ENCODE data around the gene CELA2B.
"Not testable (repeated sequence)": the region's sequence is repeated elsewhere in the genome, so short reads cannot be mapped to it uniquely, and the experiment has no call there.

DNA sequence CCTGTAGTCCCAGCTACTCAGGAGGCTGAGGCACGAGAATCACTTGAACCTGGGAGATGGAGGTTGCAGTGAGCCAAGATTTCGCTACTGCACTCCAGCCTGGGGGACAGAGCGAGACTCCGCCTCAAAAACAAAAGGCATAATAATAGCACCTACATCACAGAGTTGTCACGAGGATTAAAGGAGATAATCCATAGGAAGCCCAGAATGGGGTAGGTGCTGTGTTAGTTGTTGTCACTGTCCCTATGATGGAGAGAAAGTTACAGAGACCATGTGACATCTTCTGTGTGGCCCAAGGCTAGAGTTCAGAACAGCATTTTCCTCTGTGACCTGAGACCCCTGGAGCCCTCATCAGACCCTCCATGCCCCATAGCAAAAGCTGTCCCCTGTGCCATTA lies 12.0 kb upstream of the CELA2B start:
- TF ChIP-seq, protein P1, sequence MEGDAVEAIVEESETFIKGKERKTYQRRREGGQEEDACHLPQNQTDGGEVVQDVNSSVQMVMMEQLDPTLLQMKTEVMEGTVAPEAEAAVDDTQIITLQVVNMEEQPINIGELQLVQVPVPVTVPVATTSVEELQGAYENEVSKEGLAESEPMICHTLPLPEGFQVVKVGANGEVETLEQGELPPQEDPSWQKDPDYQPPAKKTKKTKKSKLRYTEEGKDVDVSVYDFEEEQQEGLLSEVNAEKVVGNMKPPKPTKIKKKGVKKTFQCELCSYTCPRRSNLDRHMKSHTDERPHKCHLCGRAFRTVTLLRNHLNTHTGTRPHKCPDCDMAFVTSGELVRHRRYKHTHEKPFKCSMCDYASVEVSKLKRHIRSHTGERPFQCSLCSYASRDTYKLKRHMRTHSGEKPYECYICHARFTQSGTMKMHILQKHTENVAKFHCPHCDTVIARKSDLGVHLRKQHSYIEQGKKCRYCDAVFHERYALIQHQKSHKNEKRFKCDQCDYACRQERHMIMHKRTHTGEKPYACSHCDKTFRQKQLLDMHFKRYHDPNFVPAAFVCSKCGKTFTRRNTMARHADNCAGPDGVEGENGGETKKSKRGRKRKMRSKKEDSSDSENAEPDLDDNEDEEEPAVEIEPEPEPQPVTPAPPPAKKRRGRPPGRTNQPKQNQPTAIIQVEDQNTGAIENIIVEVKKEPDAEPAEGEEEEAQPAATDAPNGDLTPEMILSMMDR (IDR thresholded peaks at IDR 0.05 in 2 of 3, conservative IDR thresholded peaks at IDR 0.05 in 1 of 3; ENCODE audit: control insufficient read depth in 2 of 3, extremely low read depth in 1 of 3, insufficient read depth in 1 of 3, low read depth in 3 of 3, low read length in 3 of 3): not testable (repeated sequence)
- not testable (repeated sequence) for TF ChIP-seq JUND (IDR thresholded peaks at IDR 0.05; ENCODE audit: low read depth, low read length); BHLHE40 (IDR thresholded peaks at IDR 0.05; ENCODE audit: borderline replicate concordance in 1 of 2, low read depth in 2 of 2, low read length in 1 of 2); CREM (IDR thresholded peaks at IDR 0.05; ENCODE audit: low read depth)

Data from GM12878 (cell line).